Ecto neural progenitor cell (in vitro differentiated cells): ENCODE results near the gene TFCP2L1.

Experiments used
- DNase-seq: peaks from one replicate; pipeline ENCODE4 v3.0.0-alpha.2; 2018; ENCODE audit warnings: low spot score

The TFCP2L1 gene

DNA sequence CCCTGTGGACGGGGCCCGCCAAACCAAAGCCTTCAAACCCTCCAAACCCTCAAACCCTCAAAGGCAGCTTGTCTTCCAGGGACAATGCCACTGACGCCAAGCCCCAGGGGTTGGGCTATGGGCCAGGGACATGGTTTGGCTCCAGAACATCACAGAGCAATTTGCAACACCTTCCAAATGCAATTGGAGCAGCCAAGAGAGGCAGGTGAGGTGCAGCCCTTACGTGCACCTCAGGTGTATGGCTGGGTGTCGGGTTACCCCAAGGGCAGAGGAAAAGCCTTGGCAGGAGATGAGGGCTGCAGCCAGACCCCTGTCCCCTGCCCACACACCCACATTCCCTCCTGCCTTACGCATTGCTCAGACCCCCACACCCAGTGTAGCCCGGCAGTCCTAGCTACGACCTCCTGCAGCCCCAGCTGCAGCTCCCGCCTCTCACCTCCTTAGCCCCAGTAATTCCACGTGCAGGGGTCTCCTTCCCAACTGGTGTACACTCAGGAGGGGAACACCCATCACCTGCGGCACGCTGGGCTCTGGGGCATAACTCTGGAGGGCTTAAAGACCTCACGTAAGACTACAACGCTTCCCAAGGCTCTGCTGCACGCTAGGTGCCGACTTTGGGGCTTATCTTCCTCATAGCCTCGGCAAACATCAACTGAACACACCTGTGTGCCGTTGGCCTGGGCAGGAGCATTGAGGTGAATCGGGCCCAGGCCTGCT is 88.7 kb downstream of the TFCP2L1 start:
- DNase-seq: no peak

DNA sequence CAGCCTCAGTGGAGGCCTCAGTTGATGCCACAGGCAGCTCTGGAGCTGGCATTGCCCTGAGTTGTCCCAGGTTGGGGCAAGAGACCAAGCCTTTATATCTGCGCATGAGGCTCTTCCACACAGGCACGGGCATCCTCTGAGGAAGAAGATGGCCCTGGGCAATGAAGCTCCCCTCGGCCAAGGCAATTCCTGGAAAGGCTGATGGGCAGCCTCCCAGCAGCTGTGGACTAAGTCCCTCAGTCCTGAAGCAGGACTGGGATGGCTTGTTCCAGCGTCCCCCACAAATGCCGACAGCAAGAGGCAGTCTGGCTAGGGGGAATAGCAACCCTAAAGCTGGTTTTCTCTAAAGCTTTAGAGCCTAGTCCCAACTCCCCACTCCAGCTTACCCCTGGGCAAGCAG is 90.0 kb downstream of the TFCP2L1 start:
- no peak for DNase-seq

DNA sequence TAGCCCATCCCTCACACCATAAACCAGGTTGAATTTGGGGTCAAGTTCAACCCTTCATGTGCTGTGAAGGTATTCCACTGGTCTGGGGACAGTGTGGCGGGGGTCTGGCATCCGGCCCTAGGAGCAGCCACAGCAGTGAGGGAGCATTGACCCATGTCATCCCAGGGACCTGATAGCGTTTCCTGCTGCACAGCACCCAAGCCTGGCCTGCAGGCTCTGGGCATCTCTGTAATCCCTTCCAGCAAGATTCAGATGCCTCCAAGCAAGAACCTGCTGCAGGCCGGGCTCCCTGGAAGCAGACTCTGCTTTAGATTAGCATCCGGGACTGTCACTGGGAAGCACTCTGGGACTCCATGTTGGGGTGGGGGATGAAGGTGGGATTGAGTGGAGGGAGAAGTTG is 90.4 kb downstream of the TFCP2L1 start:
- no peak for DNase-seq

DNA sequence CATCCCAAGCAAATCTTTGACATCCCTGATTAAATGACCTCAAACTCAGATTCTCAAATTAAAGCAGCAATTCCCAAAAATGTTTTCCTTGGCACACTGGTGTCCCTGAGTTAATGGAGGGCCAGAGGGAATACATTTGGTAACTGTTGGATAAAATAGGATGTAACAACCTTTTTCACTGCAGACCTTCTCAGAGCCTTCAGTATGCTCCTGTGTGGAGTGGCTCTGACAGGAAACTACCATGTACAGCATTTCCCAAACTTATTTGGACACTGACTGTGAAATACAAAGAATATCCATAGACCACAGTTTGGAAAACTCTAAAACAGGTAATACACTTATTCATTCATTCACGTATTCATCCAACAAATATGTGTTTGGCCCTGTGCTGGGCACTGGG is 91.8 kb downstream of the TFCP2L1 start:
- no peak for DNase-seq

DNA sequence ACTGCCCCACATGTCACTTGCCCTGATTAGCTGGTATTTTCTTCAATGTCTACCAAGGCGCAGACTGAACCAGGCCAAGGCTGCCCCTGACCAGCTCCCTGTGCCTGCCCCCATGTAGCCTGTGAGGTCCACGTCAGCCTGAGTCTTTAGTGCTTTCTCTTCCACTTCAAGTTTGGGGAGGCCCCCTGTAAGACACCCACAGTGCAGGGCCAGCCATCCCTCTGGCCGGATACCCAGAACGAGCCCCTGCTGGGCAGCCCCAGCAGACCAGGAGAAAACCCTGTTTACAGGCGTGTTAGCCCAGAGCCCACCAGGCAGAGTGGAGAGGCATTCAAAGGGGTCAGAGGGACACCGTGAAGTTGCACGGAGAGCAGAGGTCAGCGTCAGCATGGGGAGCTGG is 92.4 kb downstream of the TFCP2L1 start:
- no peak for DNase-seq

DNA sequence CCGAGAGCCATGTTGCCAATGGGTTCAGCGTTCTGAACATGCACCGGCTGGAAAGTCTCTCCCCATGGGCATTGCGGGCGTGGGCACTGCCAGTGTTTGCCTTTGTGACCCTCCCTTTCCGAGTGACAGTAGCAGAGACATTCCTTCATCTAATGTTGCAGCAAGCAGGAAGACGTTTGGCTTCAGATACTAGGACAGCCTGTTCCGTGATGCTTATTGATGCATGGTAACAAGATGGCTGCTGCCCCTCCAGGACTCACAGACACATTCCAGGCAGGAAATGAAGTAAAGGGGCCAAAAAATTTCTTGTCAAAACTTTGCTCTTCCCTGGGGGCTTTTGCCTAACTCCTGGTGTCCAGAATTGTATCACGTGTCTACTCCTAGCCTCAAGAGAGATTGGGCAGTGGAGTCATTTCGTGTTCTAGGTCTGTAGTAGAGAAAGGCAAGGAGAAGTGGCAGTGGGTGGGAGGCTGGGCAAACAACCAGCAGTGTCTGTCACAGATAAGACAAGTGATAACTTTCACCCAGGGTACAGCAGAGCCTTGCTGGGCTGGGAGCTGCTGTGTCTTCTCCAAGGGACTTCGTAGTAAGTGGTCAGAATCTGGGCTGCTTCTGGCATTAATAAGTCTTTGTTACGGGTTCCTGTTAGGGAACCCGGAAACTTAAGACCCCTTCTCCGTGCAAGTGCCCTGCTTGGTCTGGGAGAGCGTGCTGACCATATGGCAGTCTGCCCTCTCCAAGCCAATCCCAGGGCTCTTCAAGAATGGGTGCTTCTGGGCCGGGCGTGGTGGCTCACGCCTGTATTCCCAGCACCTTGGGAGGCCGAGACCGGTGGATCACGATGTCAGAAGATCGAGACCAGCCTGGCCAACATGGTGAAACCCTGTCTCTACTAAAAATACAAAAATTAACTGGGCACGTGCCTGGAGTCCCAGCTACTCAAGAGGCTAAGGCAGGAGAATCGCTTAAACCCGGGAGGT is 93.5 kb downstream of the TFCP2L1 start:
- no peak for DNase-seq

DNA sequence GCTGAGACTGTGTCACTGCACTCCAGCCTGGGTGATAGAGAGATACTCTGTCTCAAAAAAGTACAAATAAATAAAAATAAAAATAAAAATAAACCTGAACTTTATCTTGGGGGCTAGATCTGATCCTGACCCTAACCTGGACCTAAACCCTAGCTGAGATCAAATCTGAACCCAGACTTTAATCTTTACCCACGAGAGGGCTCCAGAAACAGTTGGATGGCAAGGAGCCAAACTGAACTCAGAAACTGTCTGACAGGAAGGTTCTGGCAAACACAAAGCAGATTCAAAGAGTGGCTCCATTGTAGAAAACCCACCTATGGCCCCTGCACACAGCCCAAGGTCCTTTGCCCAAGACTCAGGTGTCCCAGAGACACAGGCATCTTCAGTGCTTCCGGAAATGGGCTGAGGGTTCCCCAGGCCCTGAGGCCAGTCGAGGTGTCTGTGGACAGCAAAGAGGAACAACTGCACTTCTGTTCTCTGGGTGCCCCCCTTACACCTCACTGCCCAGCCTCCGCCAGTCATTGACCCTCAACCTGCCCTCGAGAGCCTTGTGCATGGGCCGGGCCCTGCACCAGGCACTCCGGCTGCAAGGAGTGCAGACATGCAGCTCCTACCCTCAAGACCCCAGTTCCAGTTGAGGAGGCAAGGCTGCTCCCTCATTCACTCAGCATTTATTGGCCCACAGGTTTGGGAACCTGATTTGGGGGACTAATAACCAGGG is 95.2 kb downstream of the TFCP2L1 start:
- no peak for DNase-seq

DNA sequence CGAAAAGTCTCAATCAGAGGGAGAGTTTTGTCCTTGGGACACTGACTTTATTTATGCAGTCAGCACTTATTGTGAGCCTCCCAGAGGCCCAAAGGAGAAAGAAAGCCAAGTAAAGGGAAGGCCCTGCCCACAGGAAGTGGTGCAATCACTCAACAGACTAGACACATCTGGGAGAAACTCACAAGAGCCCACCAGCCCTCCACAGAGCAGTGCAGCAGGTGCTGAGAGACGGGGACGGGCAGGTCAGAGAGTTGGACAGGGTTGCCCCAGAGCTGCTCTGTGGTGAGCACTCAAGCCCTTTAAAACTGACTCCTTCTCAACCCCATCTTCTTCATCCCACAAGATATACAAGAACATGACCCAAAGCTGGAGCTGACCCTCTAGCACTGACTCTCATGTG is 96.0 kb downstream of the TFCP2L1 start:
- DNase-seq: no peak

DNA sequence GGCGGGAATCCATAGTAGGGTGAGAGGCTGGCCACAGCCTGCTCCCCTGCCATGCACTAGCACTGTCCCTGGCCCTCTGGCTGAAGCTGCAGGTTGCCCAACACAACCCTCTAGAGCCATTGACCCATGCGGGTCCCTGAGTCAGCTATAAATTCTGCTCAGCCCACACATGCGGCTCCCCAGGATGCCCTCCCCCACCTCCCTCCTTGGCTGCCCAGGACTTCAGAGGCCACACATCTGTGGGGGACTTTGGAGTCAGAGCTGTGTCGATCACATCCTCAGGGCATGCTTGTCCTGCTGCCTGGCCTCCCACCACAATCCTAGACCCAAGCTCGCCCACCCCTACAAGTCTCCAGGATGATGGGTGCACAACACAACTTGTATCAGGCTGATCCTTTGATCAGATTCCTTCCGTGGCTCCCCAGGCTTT is 97.0 kb downstream of the TFCP2L1 start:
- DNase-seq: no peak

DNA sequence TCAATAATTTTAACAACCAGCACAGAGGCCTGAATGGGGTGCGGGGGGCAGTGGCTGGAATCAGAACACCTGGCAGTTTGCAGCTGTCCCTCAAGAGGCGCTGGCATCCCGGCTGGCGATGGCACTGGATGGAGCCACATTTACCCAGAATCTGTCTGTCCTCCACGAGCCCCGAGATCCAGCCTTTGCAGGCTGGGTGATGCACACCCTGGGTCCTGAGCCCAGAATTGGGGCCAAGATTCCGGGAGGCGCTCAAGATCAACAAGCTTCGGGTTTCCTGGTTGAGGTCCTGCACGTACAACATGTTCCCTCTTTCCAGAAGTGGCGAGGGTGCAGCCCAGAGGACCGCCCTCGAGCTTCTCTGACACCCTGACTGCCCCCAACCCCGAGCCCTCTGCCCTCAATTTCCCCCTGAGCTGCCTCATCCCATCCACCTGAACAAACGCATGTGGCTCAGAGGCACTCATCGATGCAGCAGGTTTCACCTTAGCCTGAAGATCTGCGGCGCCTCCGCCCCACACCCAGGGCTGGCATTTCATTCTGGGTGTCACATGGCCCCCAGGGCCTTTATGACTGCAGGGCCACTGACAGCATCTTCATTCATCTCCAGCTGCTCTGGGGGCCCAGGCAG is 97.5 kb downstream of the TFCP2L1 start:
- DNase-seq: no peak

DNA sequence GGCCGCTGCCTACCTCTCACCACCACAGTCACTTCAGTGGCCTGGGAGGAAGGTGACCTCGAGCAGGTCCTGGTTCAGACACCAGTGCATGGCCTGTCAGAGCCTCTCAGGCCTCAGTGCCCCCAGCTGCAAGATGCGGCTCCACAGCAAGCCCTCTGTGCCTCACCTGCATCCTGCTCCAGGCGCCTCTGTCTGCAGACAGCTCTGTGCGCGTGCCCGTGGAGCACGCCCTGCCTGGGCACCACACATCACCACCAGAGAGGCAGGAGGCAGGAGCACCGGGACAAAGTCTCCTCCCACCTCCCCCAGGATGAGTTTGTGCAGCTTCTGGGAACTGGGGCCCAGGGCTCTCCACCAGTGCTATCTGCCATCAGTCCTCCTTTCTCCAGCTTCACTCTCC is 98.7 kb downstream of the TFCP2L1 start:
- no peak for DNase-seq

DNA sequence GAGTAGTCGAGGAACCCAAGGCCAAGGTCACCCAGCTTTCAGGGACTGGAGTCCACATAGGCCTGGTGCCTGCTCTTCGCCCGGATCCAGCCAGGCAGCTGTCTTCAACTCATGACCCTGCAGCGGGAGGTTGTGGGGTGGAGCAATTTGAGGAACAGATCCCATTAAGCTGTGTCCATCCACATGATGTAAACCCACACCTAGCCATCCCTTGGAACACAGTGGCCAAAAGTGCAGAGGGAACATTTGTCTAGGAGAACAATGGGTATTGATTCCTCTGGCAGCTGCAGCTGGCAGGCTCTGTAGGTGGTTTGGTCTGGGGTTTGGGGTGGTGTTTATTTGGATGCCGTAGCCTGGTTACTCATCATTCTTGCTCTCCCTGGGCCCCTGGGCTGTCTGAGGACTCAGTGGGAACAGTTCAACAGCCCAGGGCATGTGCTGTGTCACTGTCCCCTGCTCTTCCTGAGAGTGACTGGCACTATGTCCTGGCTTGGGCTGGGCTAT is 99.4 kb downstream of the TFCP2L1 start:
- DNase-seq: no peak

DNA sequence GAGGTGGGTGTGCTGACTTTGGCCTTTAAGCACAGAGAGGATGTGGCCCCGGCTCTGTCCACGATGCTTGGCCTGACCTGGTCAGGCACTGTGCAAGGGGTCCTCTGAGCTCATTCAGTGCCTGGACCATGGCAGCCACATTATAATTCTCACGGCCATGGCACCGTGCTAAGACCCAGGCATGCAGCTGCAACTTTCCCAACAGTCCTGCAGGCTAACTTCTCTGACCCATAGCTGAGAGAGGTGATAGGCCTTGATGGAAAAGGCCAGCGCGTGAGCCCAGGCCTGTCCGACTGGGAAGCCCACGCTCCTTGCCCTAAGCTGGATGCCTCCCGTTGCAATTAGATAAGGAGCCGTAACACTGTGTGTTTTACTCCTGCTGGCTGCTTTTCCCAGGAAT is 99.9 kb downstream of the TFCP2L1 start:
- no peak for DNase-seq

DNA sequence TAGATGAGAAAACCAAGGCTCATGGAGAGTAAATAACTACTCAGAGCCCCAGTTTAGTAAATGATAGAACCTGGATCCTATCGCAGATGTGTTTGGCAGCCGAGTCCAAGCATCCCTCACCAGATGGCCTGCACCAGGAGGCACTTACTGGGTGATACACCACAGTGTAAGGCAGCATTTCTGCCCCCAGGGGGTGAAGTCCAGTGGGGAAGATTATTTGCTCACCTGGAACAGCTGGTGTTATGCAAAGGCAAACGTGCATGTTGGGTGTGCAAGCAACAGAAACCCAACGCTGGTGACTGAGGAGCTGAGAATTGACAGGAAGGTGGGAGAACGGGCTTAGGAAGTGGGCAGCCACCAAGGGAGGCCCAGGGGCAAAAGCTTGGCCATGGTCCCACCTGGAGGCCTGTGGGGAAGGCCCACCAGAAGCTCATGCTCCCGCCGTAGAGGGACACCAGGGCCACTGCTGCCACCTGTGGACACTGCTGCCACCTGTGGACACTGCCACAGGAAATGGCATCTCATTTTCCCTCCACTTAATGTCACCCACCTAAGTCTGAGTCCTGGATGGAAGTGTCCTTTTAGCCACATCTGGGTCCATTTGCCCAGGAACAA is 100.6 kb downstream of the TFCP2L1 start:
- no peak for DNase-seq

DNA sequence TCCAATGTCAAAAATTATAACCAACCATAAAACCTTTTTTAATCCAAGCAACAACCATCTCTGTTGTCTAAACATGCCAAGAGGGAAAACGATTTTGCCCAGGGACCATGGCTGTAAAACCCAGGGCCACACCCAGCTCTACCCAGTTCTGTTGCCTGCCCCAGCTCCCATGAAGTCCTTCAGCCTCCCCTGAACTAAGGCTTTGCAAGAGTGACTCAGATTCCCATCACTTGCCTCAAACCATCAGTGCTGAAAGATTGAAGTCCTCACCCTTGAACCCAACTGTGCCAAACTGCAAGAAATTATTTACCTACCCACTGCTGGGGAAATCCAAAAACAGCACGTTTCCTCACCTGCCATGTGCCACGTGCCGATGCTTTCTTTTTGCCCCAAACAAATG is 102.5 kb downstream of the TFCP2L1 start:
- no peak for DNase-seq

DNA sequence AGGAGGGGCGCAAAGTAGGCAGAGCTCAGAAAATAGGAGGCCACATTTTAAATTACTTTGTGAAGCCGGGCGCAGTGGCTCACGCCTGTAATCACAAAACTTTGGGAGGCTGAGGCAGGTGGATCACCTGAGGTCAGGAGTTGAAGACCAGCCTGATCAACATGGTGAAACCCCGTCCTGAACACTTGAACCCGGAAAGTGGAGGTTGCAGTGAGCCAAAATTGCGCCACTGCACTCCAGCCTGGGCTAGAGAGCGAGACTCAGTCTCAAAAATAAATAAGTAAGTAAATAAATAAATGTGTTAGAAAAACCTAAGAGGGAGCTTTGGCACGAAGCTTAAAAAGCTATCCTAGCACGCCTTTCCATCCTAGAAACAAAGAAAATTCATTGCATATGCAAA is 105.5 kb downstream of the TFCP2L1 start:
- DNase-seq: no peak

DNA sequence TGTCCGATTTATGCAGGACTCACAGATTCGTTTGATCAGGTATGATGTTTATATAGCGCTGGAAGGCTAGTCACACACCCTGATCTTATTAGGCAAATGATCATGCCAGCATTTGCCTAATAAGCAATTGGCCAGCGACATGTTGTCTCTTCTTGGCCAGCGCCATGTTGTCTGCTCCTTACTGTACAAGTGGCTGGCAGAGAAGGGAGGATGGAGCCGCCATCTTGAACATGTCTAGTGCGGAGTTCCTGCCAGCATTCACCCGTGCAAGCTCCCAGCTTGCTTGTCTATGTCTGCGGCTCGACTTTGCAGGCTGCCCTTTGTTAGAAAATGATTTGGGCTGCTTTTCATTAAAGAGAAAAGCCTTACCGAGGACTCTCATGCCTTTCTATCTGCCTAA is 106.3 kb downstream of the TFCP2L1 start:
- no peak for DNase-seq

DNA sequence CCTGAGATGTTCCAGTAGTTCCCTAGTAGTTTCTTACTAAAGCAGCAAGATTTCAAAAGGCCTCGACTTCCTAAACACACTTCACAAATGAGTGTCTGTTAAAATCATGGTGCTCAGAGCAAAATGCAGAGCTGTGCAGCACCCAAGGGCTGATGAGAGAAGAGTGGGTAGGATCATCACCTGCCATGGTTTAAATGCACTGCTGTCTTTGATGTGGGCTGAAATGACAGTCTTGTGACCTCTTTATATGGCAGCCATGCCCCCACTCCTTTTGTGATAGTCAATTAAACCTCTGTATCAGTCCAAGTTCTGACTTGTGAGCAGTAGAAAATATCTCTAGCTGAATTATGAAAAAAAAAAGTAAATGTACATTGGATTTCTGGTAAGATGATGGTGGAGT is 107.1 kb downstream of the TFCP2L1 start:
- DNase-seq: no peak

DNA sequence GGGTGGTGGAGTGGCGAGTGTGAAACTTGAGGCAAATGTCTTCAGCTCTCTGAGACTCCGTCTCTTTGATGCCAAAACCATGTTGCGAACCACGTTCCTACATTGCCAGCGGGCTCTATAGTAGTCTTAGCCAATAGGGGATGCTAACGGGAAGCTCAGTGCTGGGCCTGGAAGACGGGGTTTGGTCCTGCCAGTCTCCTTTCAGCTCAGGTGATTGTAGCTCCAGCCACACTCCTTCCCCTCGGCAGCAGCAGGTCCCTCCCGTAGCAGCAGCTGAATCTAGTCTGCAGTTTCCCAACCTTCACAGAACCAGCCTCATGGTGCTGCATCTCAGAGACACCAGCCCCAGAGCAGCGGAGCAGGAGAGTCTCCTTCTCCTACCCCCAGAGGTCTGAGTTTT is 109.7 kb downstream of the TFCP2L1 start:
- DNase-seq: no peak

DNA sequence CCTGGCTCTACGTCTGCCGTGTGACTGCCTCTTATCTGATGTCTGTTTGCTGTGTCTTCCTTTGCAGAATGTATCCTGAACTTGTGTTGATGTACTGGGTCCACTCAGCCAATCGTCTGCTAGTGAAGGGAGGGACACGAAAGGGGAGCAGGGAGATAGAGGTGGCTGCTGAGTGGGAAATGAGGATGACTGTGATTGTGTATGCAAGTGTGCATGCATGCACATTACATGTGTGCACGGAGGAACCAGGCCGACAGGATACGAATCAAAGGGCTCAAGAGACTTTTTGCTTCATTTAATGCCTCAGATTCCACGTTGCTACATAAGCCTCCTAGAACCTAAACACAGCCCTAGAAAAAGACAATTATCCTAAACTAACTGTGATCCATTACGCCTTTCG is 111.2 kb downstream of the TFCP2L1 start:
- DNase-seq: no peak

DNA sequence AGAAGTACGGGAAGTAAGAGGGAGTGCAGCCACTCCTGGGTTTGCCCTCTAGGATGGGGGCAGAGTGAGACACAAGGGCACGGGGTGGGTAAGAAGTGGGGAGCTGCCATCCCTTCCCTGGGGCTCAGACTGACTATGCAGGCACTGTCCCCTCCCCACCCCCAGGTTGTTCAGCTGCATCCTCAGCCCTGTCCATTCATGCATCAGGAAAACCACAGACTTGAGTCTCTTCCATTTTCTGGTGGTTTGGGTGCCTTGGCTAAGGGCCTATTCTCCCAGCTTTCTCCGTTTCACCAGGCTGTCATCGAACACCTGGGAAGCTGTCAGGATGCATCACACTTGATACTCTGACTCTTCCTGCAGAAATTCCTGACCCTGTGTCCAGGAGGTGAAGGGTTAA is 111.9 kb downstream of the TFCP2L1 start:
- no peak for DNase-seq

DNA sequence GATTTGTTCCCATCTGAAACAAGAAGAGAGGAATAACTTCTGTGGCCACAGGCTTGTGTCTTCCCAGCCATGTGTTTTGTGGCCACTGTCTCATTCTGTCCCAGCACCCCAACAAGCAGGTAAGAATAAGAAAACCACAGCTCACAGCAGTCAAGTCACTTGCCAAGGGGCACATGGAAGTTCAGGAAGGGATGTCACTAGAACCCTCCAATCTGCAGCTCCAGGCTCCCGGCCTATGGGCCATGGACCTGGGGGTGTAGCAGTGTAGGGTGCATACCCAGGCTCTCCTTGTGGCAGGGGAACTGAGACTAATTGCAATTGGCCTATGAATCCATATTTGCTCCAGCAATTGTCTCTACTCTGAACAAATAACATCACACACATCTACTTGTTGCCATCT is 112.5 kb downstream of the TFCP2L1 start:
- no peak for DNase-seq
